ENCODE measurements around the gene RAB3IL1.
A peak's percentile ranks its signal among the peaks of the same experiment; 100 is the strongest.

The RAB3IL1 gene

GRCh38 chr11:61952882-61953281 lies 35.5 kb upstream of the RAB3IL1 start:
- DNase-seq: no peak

GRCh38 chr11:61951484-61952135 lies 34.2 kb upstream of the RAB3IL1 start:
- DNase-seq: no peak

- DNase-seq: no peak
Observed at GRCh38 chr11:61950035-61950547, 32.7 kb upstream of the RAB3IL1 start, which contains the start of gene BEST1. BEST1 (plus strand) TSS chr11:61950351; CDS start chr11:61951807, 1,456 bp downstream.

- peak; percentile 86 for DNase-seq
Observed at GRCh38 chr11:61949169-61950034, 32.0 kb upstream of the RAB3IL1 start.

GRCh38 chr11:61948505-61948904 lies 31.1 kb upstream of the RAB3IL1 start:
- no peak for DNase-seq

GRCh38 chr11:61947486-61948210 lies 30.3 kb upstream of the RAB3IL1 start:
- DNase-seq: peak; percentile 71

GRCh38 chr11:61946894-61947293 lies 29.5 kb upstream of the RAB3IL1 start:
- DNase-seq: no peak

GRCh38 chr11:61945191-61945590 lies 27.8 kb upstream of the RAB3IL1 start:
- DNase-seq: no peak

- no peak for DNase-seq
Observed at GRCh38 chr11:61940466-61940865, 23.1 kb upstream of the RAB3IL1 start.

GRCh38 chr11:61935861-61936260 lies 18.5 kb upstream of the RAB3IL1 start:
- DNase-seq: no peak

GRCh38 chr11:61930933-61931332 lies 13.6 kb upstream of the RAB3IL1 start:
- DNase-seq: no peak

- no peak for DNase-seq
Observed at GRCh38 chr11:61928606-61929005, 11.2 kb upstream of the RAB3IL1 start.

- no peak for DNase-seq
Observed at GRCh38 chr11:61927501-61927900, 10.1 kb upstream of the RAB3IL1 start.

GRCh38 chr11:61926235-61926634 lies 8.9 kb upstream of the RAB3IL1 start:
- DNase-seq: no peak

GRCh38 chr11:61925736-61926135 lies 8.4 kb upstream of the RAB3IL1 start:
- DNase-seq: no peak

- no peak for DNase-seq
Observed at GRCh38 chr11:61924064-61924455, 6.7 kb upstream of the RAB3IL1 start.

- no peak for DNase-seq
Observed at GRCh38 chr11:61923166-61924063, 6.0 kb upstream of the RAB3IL1 start.

GRCh38 chr11:61922539-61922938 lies 5.2 kb upstream of the RAB3IL1 start:
- DNase-seq: no peak

- no peak for DNase-seq
Observed at GRCh38 chr11:61921446-61921845, 4.1 kb upstream of the RAB3IL1 start.

GRCh38 chr11:61919705-61920631 lies 2.6 kb upstream of the RAB3IL1 start:
- no peak for DNase-seq
